ENCODE measurements around the gene CD300LD. TPM values are rescaled to one million over a fixed set of nuclear protein-coding genes. Genes with fewer than 3 reads are reported as not detected.

CD300LD gene
- total RNA-seq, 1 donor from 2014 or later, result not detected

DNA sequence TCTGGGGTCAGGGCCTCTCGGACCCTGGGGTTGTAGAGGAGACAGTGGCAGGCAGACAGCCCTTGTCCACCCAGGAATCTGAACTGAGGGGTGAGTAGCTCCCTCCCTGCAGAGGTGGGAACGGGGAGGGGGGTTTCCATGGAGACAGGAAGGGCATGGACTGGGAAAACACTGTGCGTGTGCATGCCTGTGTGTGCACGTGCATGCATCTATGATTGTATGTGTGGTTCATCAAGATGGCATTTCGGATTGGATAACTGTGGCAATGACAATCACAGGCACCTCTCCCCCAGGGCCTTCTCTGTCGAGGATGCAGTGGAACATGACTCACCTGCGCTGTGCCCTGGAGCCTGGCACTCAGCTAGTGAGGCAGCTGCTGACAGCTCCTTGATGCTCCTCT, 40.0 kb downstream of the CD300LD start:
- no peak for DNase-seq (ENCODE audit: low read depth)
- TF ChIP-seq, protein P1, sequence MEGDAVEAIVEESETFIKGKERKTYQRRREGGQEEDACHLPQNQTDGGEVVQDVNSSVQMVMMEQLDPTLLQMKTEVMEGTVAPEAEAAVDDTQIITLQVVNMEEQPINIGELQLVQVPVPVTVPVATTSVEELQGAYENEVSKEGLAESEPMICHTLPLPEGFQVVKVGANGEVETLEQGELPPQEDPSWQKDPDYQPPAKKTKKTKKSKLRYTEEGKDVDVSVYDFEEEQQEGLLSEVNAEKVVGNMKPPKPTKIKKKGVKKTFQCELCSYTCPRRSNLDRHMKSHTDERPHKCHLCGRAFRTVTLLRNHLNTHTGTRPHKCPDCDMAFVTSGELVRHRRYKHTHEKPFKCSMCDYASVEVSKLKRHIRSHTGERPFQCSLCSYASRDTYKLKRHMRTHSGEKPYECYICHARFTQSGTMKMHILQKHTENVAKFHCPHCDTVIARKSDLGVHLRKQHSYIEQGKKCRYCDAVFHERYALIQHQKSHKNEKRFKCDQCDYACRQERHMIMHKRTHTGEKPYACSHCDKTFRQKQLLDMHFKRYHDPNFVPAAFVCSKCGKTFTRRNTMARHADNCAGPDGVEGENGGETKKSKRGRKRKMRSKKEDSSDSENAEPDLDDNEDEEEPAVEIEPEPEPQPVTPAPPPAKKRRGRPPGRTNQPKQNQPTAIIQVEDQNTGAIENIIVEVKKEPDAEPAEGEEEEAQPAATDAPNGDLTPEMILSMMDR (conservative IDR thresholded peaks at IDR 0.05; ENCODE audit: low read depth, low read length), result no peak
- H3K4me3 ChIP-seq (ENCODE audit: low read depth, low read length), result no peak overlapping the region

DNA sequence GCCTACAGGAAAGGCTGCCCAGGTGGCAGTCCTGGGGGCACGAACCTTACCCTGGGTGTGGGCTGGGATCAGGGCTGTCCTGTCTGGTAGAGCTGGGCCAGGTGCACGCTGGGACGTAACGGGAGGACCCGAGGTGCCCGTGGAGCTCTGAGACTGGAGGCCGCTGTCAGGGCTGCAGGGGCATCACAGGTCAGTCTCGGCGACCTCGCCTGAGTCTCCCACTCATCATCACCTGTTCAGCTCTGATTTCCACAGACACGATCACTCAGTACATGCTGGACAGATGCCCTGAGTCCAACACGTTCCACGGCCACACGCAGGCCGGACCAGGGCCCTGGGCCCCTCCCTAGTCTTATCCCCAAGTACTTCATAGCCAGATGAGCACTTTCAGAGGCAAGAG, 41.5 kb downstream of the CD300LD start:
- TF ChIP-seq, protein P1 (conservative IDR thresholded peaks at IDR 0.05; ENCODE audit: low read depth, low read length), result no peak
- no peak overlapping the region for H3K4me3 ChIP-seq (ENCODE audit: low read depth, low read length)
- DNase-seq (ENCODE audit: low read depth), result no peak

DNA sequence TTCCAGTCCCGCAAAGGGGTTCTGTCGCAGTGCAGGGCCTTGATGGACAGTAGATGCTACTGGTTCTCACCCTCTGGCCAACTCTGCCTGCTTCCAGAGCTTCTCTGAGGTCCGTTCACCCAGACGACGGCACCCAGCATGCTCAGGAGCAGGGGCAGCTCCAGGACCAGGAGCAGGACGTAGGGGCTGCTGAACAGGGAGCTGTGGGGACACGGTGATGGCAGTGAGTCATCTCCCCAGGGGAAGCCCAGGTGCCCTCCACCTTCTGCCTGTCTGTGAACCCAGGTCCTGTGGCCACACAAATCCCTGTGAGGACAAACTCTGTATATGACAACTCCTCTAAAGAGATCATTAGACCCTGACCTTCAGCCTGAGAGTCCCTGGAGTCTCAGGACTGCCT, 42.7 kb downstream of the CD300LD start:
- DNase-seq (ENCODE audit: low read depth), result no peak
- H3K4me3 ChIP-seq (ENCODE audit: low read depth, low read length), result no peak overlapping the region
- TF ChIP-seq, protein P1 (conservative IDR thresholded peaks at IDR 0.05; ENCODE audit: low read depth, low read length), result no peak

DNA sequence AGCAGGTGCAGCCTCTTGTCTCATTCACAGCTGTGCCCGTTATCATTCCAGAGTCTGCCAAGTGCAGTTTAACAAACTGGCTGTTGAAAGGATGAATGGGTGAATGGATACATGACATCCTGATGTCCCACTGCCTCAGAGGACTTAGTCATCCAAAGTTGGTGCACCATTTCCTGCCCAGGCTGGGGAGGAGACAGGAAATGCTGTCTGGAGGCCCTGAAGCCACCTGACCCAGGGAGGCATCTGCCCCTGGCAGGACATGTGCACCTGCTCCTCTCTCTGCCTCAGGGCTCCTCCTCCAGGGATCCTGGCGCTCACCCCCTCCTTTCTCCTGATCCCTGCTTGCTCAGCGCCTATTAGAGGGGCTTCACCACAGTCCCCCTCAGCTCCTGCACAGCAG, 44.3 kb downstream of the CD300LD start:
- TF ChIP-seq, protein P1 (conservative IDR thresholded peaks at IDR 0.05; ENCODE audit: low read depth, low read length), result no peak
- no peak overlapping the region for H3K4me3 ChIP-seq (ENCODE audit: low read depth, low read length)
- no peak for DNase-seq (ENCODE audit: low read depth)

DNA sequence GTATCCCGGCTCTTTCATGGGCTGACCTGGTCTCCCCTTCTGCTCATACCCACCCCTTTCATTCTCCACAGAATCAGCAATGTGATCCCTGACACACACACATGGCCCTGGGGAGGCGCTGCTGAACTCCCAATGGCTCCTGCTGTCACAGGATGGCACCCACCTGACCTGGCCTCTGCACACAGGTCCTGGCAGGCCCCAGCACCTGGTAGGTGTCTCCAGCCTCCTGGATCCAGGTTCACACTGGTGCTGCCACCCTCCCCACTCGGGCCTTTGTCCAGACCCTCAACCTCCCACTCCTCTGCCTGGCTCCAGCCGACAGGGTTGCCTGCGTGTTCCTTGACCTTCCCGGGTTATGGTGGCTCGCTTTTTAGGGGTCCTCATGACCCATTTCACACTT, 44.8 kb downstream of the CD300LD start:
- TF ChIP-seq, protein P1 (conservative IDR thresholded peaks at IDR 0.05; ENCODE audit: low read depth, low read length), result no peak
- no peak overlapping the region for H3K4me3 ChIP-seq (ENCODE audit: low read depth, low read length)
- DNase-seq (ENCODE audit: low read depth), result no peak

DNA sequence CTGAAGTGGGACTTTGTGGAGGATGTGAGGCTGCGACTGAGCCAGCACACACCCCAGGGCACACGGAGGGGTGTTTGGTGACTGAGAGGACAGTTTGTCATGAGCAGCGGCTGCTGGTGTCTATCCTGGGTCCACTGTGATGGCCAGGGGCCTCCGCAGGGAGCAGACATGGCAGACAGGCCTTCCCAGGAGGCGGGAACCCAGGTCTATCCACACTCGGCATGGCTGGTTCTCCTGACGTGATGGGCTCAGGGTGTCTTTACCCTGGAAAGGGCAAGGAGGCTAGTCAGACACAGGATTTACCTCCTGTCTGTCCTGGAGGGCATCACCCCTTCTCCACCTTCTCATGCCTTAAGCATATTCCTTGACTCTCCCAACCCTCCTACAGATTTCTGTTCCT, 45.5 kb downstream of the CD300LD start:
- no peak for DNase-seq (ENCODE audit: low read depth)

DNA sequence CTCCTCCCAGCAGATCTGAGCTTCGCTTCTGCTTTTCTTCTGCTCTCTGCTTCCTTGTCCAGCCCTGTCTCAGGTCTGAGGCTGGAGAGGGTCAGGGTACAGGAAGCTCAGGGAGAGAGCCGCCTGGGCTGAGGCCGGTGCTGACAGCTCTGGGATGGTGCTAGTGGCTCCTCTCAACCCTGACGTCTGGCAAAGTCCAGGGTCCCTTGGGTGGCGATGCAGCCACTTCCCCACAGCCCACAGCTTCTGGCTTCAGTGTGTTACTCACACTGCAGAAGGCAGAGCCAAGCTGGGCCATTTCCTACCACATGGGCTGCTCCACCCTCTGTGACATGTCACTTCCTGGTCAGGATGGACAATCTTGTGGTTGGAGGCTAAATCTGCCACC, 46.2 kb downstream of the CD300LD start, which contains the start of gene CD300C:
CD300C (minus strand) TSS at position 273 of the 388 bp plus-strand sequence. CDS start 333 bp downstream, outside the sequence.
- TF ChIP-seq, protein P1 (conservative IDR thresholded peaks at IDR 0.05; ENCODE audit: low read depth, low read length), result no peak
- no peak within 1 kb of the TSS for H3K4me3 ChIP-seq (ENCODE audit: low read depth, low read length)
- DNase-seq (ENCODE audit: low read depth), result no peak

More for the DNA sequence above, 45.5 kb downstream of the CD300LD start:
- TF ChIP-seq, protein P1 (conservative IDR thresholded peaks at IDR 0.05; ENCODE audit: low read depth, low read length), result no peak
- no peak overlapping the region for H3K4me3 ChIP-seq (ENCODE audit: low read depth, low read length)

Data from epithelial cell of proximal tubule (primary cell).